Measurements from ENCODE around the gene SCYGR3. TPM values are rescaled to one million over a fixed set of nuclear protein-coding genes. Genes with fewer than 3 reads are reported as not detected.

Gene SCYGR3
- not detected in 2 replicates for total RNA-seq (2014; rRNA removed; shearing (Covaris generic))

DNA sequence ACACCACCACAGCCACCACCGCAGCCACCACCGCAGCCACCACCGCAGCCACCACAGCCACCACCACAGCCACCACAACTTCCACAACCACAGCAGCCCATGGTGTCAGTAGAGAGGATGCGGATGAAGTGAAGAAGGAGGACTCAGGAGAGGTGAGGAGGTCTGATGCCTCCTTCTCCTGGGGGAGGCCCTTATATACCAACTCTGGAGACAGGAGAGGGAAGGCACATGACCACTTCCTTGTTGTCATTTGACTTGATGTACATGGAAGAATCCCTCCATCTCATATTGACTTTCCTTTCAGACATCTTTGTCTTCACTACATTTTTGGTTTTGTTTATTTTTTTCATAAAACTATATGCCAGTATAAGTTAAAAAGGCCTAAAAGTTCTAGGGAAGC lies at the start of gene SCYGR3:
SCYGR3 (minus strand) TSS at position 101 of the 400 bp plus-strand sequence; CDS start at position 101, 0 bp downstream.
- no peak for DNase-seq (ENCODE audit: low spot score)

DNA sequence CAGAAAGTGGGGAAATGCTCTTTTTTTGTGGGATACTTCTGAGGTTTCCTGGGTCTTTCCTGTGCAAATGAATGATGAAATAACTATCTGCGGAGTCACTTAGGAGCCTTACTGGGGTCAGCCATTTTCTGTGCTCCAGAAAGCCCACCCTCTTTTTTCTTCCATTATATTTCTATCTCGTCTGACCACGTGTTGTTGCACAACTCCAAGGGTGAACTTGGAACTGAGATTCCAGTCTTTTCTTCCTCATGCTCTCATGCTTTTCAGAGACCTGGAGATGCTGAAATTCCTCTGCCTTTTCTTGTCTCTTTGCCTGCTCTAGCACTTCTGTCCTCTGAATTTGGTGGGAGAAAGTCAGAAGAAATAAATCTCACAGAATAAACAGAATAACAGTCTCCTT lies 47.2 kb upstream of the SCYGR3 start:
- DNase-seq (ENCODE audit: low spot score): no peak

DNA sequence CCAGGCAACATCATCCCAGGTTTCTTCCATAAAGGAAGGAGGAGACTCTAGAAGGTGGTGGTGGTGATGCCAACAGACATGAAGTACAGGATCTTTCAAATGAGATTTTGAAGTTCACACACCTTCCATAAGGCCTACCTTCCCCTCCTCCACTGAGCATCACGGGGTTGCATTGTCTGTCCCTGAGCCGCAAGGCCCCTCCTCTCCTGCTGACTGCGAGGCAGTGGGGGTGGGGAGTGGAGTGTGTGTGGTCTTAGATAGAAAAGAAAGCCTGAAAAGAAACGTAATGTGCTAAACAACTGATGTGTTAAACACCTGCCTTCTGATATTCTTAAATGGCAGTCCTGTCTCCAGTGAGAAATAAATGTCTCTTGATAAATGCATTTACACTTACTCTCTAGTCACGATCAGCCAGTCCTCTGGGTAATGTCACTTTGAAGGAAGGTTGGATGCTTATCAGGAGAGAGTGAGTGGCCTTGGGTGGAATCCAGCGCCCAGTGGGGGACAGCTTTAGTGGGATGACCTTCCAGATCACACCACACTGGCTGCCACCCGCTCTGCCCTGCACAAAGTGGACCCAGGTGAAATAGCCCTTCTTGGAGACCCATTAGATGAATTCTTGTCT lies 46.5 kb upstream of the SCYGR3 start:
- DNase-seq (ENCODE audit: low spot score): no peak

DNA sequence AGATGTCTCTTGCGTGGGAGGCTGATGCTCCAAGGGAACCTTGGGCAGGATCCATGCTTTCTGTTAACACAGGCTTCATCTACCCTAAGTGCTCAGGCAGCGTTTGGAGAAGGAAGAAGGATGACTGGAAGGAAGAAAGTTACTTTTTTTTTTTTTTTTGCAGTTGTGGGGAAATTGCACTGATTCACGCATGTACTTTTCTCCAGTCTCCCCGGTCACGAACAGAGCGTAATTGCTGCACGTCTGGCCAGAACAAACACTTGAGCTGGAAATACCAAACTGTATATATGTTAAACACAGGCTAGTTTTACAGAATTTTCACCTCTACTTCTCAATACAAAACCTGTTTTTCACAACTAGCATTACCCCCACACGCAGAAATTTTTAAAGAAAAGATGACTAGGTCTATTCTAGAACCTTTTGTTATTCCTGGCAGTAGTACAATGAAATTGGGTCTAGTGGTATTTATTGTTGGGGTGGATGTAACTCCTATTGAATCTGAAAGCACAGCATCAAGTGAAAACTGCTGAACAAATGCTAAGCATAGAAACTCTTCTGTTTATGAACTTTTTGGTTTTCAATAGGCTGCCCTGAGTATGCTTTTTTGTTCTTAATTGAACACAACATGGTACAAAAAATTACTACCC lies 42.7 kb upstream of the SCYGR3 start:
- no peak for DNase-seq (ENCODE audit: low spot score)

DNA sequence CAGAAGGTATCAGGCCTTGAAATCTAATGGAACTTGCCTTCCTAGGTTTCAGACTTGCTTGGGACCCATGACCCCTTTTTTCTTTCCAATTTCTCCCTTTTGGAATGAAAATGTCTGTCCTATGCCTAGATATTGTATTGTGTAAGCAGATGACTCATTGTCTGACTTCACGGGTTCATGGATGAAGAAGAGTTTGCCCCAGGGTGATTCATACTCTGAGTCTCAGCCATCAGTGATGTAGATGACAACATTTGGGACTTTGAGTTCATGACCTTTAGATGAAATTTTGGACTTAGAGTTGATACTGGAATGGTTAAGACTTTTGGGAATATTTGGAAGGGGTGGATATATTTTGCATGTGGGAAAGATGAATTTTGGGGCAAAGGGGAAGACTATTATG lies 40.8 kb upstream of the SCYGR3 start:
- DNase-seq (ENCODE audit: low spot score): peak; percentile 86

- DNase-seq (ENCODE audit: low spot score): no peak
Observed at GRCh38 chr2:227654426-227654825, 39.8 kb upstream of the SCYGR3 start.

DNA sequence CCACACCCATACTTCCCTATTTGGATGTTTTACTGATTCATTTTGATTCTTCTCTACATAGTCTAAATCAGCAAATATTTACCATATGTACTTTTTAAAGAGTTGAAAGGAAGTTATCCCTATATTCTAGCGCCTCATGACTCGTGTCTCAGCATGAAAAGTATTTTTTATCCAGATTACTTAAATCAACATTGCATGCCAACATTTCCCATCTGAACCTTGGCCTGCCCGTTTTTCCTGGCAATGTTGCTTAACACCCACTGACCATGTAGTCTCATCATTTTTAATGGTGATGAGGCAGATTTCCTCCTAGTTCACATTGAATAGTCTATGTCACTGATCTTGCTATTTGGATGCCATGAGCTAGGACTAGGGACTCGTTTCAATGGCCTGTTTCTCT lies 38.8 kb upstream of the SCYGR3 start:
- peak; percentile 19 for DNase-seq (ENCODE audit: low spot score)

- no peak for DNase-seq (ENCODE audit: low spot score)
Observed at GRCh38 chr2:227643990-227644551, 29.4 kb upstream of the SCYGR3 start.

- no peak for DNase-seq (ENCODE audit: low spot score)
Observed at GRCh38 chr2:227642656-227643055, 28.0 kb upstream of the SCYGR3 start.

DNA sequence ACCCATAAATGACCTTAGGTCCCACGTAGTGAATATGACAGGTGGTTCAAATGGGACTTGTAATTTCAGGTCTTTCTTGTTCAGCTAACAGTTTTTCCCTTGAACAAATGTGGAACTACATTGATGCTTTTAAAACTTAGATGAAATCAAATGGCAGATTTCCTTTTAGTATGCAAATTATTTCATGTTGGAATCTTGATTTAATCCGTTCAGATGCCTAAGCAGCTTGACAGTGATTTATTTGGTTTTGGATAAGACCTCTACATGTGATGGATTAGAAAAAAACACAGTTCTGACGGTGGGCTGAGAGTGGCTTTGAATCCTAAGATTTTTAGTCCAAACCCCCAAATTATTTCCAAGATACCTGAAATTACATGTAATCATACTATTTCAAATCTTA lies 19.6 kb upstream of the SCYGR3 start:
- DNase-seq (ENCODE audit: low spot score): no peak

DNA sequence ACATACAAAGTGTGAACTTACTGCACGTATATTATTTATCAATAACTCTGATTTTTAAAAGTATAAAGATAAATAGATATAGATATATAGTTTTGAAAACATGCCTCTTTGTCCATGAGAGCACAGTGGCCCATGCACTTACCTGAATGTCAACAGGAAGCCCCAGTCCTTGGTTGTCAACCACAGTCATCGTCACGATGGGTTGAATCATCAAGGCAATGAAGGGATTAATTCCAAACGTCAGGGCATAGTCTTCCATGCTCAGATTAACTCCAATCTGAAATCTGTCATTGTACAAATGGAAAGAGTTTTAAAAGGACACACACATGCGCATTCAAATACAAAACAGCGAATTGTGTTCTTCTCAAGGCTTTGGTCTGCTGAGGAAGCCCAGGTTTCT lies 18.2 kb upstream of the SCYGR3 start:
- DNase-seq (ENCODE audit: low spot score): no peak

DNA sequence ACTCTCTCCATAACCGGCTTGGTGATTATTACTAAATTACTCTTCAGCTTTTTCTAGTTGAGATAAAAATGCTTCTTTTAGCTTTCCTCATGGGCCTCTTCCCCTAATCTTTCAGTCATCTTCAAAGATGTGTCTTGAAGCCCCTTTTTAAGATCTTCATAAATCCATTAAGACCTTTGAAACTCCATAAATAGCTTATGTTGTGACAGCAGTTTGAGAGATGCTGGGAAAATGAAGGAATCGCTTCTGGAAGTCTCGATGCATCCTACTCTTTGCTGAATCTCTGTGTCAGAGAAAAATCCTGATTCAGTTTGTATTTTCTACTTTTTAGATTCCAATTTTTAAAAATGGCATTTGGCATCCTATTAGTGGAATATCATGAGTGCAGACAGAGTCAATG lies 15.7 kb upstream of the SCYGR3 start:
- DNase-seq (ENCODE audit: low spot score): no peak

- DNase-seq (ENCODE audit: low spot score): no peak
Observed at GRCh38 chr2:227629435-227629834, 14.8 kb upstream of the SCYGR3 start.

DNA sequence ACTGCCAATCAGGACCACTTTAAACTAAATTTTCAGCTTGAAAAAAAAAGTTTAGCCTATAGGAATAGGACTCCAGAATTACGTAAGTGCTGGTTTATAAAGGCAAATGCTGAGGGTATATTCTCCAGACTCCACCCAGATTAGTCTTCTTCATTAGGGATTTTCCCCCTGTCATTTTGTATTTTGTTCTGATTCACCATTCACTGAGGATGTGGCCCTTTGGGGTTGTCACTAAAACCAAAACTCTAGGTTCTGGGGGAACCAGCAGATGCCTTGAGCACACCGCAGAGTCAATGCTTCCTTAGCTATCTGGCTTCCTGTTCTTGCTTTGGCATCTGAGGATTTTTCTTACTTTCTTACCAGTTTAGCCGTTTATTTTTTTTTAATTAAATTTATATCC lies 13.1 kb upstream of the SCYGR3 start:
- DNase-seq (ENCODE audit: low spot score): no peak

DNA sequence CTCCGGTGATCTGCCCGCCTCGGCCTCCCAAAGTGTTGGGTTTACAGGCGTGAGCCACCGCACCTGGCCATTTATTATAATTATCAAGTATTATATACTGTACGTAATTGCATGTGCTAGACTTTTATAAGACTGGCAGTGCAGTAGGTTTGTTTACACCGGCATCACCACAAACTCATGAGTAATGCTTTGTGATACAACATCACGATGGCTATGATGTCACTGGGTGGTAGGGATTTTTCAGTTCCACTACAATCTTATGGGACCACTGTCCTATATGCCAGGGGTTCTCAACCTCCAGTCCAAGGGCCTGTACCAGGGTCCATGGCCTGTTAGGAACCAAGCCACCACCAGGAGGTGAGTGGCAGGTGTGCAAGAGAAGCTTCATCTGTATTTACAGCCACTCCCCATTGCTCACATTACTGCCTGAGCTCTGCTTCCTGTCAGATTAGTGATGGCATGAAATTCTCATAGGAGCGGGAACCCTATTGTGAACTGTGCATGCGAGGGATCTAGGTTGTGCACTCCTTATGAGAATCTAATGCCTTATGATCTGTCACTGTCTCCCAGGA lies 12.0 kb upstream of the SCYGR3 start:
- no peak for DNase-seq (ENCODE audit: low spot score)

- no peak for DNase-seq (ENCODE audit: low spot score)
Observed at GRCh38 chr2:227625420-227625819, 10.8 kb upstream of the SCYGR3 start.

- DNase-seq (ENCODE audit: low spot score): peak; percentile 70
Observed at GRCh38 chr2:227623226-227623625, 8.6 kb upstream of the SCYGR3 start.

DNA sequence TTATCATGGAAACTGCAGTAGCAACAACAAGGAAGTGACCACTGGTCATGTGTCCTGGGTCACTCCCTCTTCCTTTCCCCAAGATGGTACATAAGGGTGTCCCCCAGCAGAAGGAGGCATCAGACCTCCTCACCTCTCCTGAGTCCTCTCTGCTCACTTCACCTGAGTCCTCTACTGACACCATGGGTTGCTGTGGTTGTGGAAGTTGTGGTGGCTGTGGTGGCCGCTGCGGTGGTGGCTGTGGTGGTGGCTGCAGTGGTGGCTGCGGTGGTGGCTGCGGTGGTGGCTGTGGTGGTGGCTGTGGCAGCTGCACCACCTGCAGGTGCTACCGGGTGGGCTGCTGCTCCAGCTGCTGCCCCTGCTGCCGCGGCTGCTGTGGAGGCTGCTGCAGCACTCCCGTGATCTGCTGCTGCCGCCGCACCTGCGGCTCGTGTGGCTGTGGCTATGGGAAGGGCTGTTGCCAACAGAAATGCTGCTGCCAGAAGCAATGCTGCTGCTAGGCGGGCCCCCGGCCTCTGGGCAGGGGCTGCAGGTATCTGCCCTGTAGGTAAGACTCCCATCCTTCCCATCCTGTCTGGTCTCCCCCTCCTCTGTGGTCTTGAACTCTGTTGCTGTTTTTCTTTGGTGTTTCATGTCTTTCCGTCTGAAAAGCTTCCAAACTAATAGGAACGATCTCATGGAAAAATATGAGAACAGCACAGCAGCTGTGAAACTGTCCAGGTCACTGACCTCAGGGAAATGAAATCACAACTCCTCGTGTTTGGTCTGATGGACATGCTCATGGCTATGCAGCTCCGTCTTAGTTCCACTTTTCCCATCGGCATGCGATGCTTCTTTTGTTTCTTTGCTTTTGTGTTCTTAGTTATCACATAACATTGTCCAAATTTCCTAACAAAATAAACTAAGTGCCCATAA lies 2.9 kb upstream of the SCYGR3 start, which contains the start of gene SCYGR4:
SCYGR4 (plus strand) TSS at position 183 of the 915 bp plus-strand sequence; CDS start at position 183, 0 bp downstream.
- no peak for DNase-seq (ENCODE audit: low spot score)

GRCh38 chr2:227616631-227617030 lies 2.0 kb upstream of the SCYGR3 start:
- no peak for DNase-seq (ENCODE audit: low spot score)

- no peak for DNase-seq (ENCODE audit: low spot score)
Observed at GRCh38 chr2:227615906-227616305, 1.3 kb upstream of the SCYGR3 start.

DNA sequence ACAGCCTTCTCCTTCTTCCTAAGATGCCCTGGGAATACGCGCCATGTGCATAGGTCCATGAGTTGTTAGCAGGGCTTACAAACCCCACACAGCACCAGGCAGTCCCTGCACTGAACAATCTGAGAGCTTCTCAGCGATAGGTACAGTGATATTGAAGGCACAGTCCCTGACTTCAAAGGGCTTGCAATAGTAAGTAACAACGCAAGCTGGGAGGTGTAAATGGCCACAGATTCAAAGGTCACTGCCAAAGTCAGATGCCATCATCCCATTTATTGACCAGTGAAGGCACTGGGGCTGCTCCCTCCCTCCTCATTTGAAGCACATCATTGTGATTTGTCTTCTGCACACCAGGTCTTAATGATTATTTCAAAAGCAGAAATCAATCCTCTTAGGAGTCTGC lies 541 bp upstream of the SCYGR3 start:
- no peak for DNase-seq (ENCODE audit: low spot score)

GRCh38 chr2:227614246-227614645 lies 394 bp downstream of the SCYGR3 start:
- DNase-seq (ENCODE audit: low spot score): no peak
